Epithelial cell of esophagus (primary cell): Measurements from ENCODE around the gene RGS6.

ENCODE experiments used
- DNase-seq: peaks from one replicate; pipeline ENCODE4 v3.0.0; 2010; ENCODE audit warnings: low read depth
- H3K4me3 ChIP-seq: 2 replicates; pipeline ENCODE4 v1.5.1; 2011; ENCODE audit warnings: mild to moderate bottlenecking, low read length, control low read depth
- TF ChIP-seq, protein P1 (sequence below): IDR thresholded peaks from 2 replicates; pipeline ENCODE4 v1.5.1; 2011; ENCODE audit warnings: low read depth, mild to moderate bottlenecking, low read length, control low read depth, inconsistent platforms; ENCODE audit not compliant: insufficient read depth; ENCODE audit errors: missing control alignments

Gene RGS6

DNA sequence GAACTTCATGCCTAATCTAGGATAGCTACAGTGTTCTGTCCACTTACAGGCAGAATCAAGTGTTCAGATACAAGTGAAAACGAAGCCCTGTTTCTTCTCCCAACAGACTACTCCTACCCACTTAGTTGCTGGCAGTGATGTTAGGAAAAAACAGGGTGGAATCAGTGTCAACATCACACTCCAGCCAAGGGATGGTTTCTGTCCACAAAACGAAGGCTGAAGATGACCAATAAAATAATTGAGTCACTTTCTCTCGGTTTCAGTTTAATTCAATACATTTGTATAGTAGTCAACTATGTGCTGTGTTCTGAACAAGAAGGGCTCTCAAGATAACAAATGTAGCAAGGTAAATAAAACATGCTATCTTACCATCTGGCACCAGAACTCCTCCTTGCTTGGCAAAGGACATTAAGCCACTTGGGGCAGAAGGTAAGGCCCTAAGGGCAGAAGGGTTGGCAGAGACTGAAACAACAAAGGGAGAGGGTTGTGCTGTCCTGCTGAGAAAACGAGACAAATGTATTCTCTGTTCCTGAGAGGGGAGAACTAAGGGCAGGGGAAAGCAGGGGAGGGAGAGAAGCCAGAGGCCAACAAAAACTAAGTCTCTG, 568.1 kb downstream of the RGS6 start:
- no peak for DNase-seq
- H3K4me3 ChIP-seq = no peak overlapping the region
- TF ChIP-seq, protein P1, sequence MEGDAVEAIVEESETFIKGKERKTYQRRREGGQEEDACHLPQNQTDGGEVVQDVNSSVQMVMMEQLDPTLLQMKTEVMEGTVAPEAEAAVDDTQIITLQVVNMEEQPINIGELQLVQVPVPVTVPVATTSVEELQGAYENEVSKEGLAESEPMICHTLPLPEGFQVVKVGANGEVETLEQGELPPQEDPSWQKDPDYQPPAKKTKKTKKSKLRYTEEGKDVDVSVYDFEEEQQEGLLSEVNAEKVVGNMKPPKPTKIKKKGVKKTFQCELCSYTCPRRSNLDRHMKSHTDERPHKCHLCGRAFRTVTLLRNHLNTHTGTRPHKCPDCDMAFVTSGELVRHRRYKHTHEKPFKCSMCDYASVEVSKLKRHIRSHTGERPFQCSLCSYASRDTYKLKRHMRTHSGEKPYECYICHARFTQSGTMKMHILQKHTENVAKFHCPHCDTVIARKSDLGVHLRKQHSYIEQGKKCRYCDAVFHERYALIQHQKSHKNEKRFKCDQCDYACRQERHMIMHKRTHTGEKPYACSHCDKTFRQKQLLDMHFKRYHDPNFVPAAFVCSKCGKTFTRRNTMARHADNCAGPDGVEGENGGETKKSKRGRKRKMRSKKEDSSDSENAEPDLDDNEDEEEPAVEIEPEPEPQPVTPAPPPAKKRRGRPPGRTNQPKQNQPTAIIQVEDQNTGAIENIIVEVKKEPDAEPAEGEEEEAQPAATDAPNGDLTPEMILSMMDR = no peak

DNA sequence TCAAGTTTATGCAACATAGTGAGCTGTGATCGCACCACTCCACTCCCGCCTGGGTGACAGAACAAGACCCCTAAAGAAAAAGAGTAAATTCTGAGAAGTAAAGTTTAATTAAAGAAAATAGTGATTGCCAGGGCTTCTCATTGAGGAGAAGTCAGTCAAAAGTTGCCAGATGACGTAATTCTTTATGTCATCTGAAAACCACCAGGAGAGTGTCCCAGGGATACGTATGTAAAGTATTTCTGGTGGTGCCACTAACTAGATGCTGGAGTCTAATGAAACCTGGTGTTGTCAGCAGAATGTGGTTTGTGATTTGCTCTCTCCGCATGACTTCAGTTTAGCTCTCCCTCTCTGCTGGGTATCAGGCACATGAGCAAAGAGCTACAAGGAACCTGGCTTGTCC, 569.2 kb downstream of the RGS6 start:
- TF ChIP-seq, protein P1 = no peak
- no peak for DNase-seq
- no peak overlapping the region for H3K4me3 ChIP-seq

DNA sequence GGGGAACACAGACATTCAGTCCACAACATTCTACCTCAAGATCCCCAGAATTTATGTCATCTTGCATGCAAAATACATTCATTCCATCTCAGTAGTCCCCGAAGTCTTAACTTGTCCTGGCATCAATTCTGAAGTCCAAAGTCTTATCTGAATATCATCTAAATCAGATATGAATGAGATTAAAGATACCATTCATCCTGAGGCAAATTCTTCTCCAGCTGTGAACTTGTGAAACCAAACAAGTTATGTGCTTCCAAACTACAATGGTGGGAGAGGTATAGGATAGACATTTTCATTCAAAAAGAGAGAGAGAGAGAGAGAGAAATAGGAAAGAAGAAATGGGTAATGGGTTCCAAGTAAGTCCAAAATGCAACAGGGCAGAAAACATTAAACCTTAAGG, 571.0 kb downstream of the RGS6 start:
- no peak for DNase-seq
- no peak overlapping the region for H3K4me3 ChIP-seq
- TF ChIP-seq, protein P1 = no peak

DNA sequence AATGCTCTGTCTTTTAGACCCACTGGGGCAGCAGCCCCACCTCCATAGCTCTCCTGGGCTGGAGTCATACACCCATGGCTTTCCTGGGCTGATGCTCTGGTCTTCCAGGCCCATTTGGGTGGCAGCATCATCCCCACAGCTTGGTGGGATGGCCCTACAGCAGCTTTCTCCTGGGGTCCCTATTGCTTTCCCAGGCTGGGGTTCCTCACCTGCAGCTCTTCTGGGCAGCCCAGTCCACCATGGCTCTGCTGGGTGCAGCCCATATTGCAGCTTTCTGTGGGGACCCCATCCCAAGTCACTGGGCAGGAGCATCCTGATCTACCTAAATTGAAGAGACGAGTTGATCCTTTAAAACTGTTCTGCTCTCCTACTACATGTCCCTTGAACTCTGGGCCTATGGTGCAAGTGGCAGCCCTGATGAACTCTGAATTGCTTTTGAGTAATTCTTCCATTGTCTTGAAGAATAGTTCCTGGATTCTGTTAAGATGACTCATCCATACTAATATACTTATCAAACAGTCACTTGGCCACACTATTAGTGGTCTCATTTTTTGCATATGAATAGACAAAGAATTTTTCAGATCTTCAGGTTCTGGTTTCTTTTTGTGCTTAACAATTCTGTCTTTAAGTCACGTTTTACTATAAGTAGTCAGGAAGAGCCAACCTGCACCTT, 571.6 kb downstream of the RGS6 start:
- DNase-seq = peak; percentile 55
- no peak overlapping the region for H3K4me3 ChIP-seq
- TF ChIP-seq, protein P1 = no peak

DNA sequence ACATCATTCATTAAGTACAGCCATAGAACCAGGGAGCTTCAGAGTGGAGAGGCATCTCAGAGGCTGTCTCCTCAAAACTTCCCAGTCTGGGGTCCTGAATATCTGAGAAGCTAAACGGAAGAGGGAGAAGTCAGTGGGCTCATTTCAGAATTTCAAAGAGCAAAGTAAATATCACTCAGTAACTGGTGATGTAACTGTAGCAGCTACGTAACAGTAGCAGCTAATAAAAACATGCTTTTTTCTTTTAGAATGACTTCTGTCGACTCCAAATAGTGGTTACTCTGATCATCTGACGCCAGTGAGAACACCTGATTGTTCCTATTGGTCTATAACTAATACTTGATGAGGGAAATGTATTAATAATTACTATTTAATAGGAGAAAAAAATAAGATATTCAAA, 578.3 kb downstream of the RGS6 start:
- TF ChIP-seq, protein P1 = no peak
- DNase-seq = no peak

DNA sequence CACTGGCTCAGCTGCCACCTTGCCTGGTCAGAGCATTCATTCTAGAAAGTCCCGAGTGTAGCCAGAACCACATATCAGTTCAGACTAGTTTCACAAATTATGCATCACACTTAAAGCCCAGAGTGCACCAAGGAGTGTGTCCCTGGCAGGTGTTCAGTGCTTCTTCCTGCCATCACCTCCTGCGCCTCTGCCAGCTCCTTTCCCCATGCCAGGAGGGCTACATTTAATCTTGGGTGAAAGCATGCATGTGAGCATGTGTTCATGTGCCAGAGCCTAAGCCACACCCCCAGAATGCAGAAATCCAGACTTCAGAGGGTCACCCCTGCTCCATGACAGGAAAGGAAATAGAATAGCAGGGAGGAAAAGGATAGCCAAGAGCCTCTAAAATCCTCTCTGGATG, 580.1 kb downstream of the RGS6 start:
- TF ChIP-seq, protein P1 = no peak
- DNase-seq = no peak
- H3K4me3 ChIP-seq = no peak overlapping the region

More for the DNA sequence above, 578.3 kb downstream of the RGS6 start:
- H3K4me3 ChIP-seq = no peak overlapping the region

DNA sequence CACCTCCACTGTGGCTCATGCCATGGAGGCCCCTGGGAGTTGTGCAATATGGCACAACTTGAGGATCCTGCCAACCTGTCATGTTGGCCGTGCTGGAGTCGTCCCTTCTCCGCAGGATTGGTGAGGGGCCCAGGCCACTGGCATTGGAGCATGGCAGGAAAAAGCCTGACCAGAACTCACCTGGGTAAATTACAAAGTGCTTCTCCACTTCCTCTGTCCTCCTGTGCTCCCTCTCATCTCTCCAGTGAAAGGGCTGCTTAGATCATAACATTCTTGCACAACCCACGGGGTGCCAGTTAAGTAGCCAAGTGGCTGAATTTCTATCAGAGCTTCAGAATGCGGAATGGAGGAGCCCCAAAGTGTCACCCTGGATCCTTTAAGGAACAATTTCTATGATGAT, 580.7 kb downstream of the RGS6 start:
- DNase-seq = no peak

More for the DNA sequence above, 580.7 kb downstream of the RGS6 start:
- no peak overlapping the region for H3K4me3 ChIP-seq
- TF ChIP-seq, protein P1 = no peak
